Stomach smooth muscle (tissue), 2 donors: ENCODE results near the gene FAM170B.
A peak's percentile ranks its signal among the peaks of the same experiment; 100 is the strongest.

ENCODE experiments used
- H3K27ac ChIP-seq: one replicate; pipeline ENCODE4 v1.7.0; 2013; ENCODE audit warnings: mild to moderate bottlenecking, low read length, inconsistent platforms
- H3K27me3 ChIP-seq, 2 donors: one replicate each; pipeline ENCODE4 v1.7.0; 2013; ENCODE audit warnings: low read length in 2 of 2; ENCODE audit not compliant: insufficient read depth in 2 of 2, control insufficient read depth in 1 of 2
- H3K36me3 ChIP-seq, 2 donors: one replicate each; pipeline ENCODE4 v1.7.0; 2013; ENCODE audit warnings: low read length in 2 of 2; ENCODE audit not compliant: control insufficient read depth in 2 of 2, insufficient read depth in 2 of 2
- H3K4me1 ChIP-seq: one replicate; pipeline ENCODE4 v1.7.0; 2013; ENCODE audit warnings: low read length; ENCODE audit not compliant: control insufficient read depth, insufficient read depth
- H3K4me3 ChIP-seq, 2 donors: one replicate each; pipeline ENCODE4 v1.7.0; 2013; ENCODE audit warnings: low read length in 2 of 2
- H3K9ac ChIP-seq, 2 donors: one replicate each; pipeline ENCODE4 v1.7.0; 2013; ENCODE audit warnings: low read length in 2 of 2, mild to moderate bottlenecking in 1 of 2
- H3K9me3 ChIP-seq, 2 donors: one replicate each; pipeline ENCODE4 v1.7.0; 2013; ENCODE audit warnings: low read length in 2 of 2; ENCODE audit not compliant: control insufficient read depth in 2 of 2
- donor health status: healthy.
- donor health status: Pancreatic carcinoma.

Gene FAM170B

GRCh38 chr10:49099046-49099445 is 34.8 kb downstream of the FAM170B start:
- H3K4me3 ChIP-seq = no peak overlapping the region
- no peaks in the 10 kb centered on the region for H3K27me3 ChIP-seq
- H3K4me1 ChIP-seq = peaks cover 6% of the 10 kb centered on the region
- no peak overlapping the region for H3K27ac ChIP-seq
- peaks cover 2 to 5% of the 10 kb centered on the region in 2 donors for H3K36me3 ChIP-seq
- no peaks in the 10 kb centered on the region for H3K9me3 ChIP-seq
- no peak overlapping the region for H3K9ac ChIP-seq

GRCh38 chr10:49096890-49097445 is 36.9 kb downstream of the FAM170B start:
- Histone ChIP-seq H3K9me3 (no peaks in the 10 kb centered on the region), H3K4me3 (no peak overlapping the region), H3K9ac (no peak overlapping the region), H3K36me3 (peaks cover 0 to 7% of the 10 kb centered on the region in 2 donors), H3K27ac (no peak overlapping the region), H3K4me1 (peaks cover 8% of the 10 kb centered on the region), H3K27me3 (no peaks in the 10 kb centered on the region)

GRCh38 chr10:49094646-49095045 is 39.2 kb downstream of the FAM170B start:
- Histone ChIP-seq H3K4me3 (no peak overlapping the region), H3K9me3 (no peaks in the 10 kb centered on the region), H3K9ac (no peak overlapping the region), H3K36me3 (peaks cover 0 to 7% of the 10 kb centered on the region in 2 donors), H3K27me3 (no peaks in the 10 kb centered on the region), H3K27ac (no peak overlapping the region), H3K4me1 (peaks cover 21% of the 10 kb centered on the region)

- no peaks in the 10 kb centered on the region for H3K27me3 ChIP-seq
- H3K9me3 ChIP-seq = no peaks in the 10 kb centered on the region
- no peak overlapping the region for H3K9ac ChIP-seq
- H3K27ac ChIP-seq = no peak overlapping the region
- peaks cover 0 to 6% of the 10 kb centered on the region in 2 donors for H3K36me3 ChIP-seq
- peaks cover 27% of the 10 kb centered on the region for H3K4me1 ChIP-seq
- no peak overlapping the region for H3K4me3 ChIP-seq
Measured at GRCh38 chr10:49093922-49094321, 39.9 kb downstream of the FAM170B start.

- Histone ChIP-seq H3K27ac (no peak overlapping the region), H3K4me3 (no peak overlapping the region), H3K27me3 (no peaks in the 10 kb centered on the region), H3K36me3 (peaks cover 0 to 2% of the 10 kb centered on the region in 2 donors), H3K9me3 (no peaks in the 10 kb centered on the region), H3K9ac (no peak overlapping the region), H3K4me1 (peaks cover 23% of the 10 kb centered on the region)
Measured at GRCh38 chr10:49092477-49092876, 41.3 kb downstream of the FAM170B start.

GRCh38 chr10:49091450-49092210 is 42.2 kb downstream of the FAM170B start:
- no peak overlapping the region for H3K27ac ChIP-seq

GRCh38 chr10:49090696-49091380 is 43.0 kb downstream of the FAM170B start:
- peaks cover 0 to 2% of the 10 kb centered on the region in 2 donors for H3K36me3 ChIP-seq
- H3K9ac ChIP-seq = no peak overlapping the region
- H3K27ac ChIP-seq = peak overlapping the region; percentile 64
- no peaks in the 10 kb centered on the region for H3K27me3 ChIP-seq
- H3K4me1 ChIP-seq = peaks cover 21% of the 10 kb centered on the region
- no peak overlapping the region for H3K4me3 ChIP-seq
- no peaks in the 10 kb centered on the region for H3K9me3 ChIP-seq

More at GRCh38 chr10:49091450-49092210, 42.2 kb downstream of the FAM170B start:
- Histone ChIP-seq H3K4me1 (peaks cover 21% of the 10 kb centered on the region), H3K9ac (no peak overlapping the region), H3K36me3 (peaks cover 0 to 2% of the 10 kb centered on the region in 2 donors), H3K9me3 (no peaks in the 10 kb centered on the region), H3K27me3 (no peaks in the 10 kb centered on the region), H3K4me3 (no peak overlapping the region)

GRCh38 chr10:49090189-49090575 is 43.6 kb downstream of the FAM170B start:
- Histone ChIP-seq H3K4me3 (peak overlapping the region; percentile 16 to 35), H3K9me3 (no peaks in the 10 kb centered on the region), H3K9ac (no peak overlapping the region), H3K27ac (peak overlapping the region; percentile 64), H3K4me1 (peaks cover 21% of the 10 kb centered on the region), H3K36me3 (peaks cover 0 to 2% of the 10 kb centered on the region in 2 donors), H3K27me3 (no peaks in the 10 kb centered on the region)

GRCh38 chr10:49089557-49090188 is 44.1 kb downstream of the FAM170B start:
- Histone ChIP-seq H3K27ac (peak overlapping the region; percentile 64), H3K9me3 (no peaks in the 10 kb centered on the region), H3K4me3 (peak overlapping the region in 1 of 2 donors; percentile 16), H3K36me3 (peaks cover 0 to 5% of the 10 kb centered on the region in 2 donors), H3K4me1 (peaks cover 21% of the 10 kb centered on the region), H3K9ac (no peak overlapping the region), H3K27me3 (no peaks in the 10 kb centered on the region)

GRCh38 chr10:49089152-49089551 is 44.7 kb downstream of the FAM170B start:
- H3K4me3 ChIP-seq = no peak overlapping the region
- H3K27ac ChIP-seq = peak overlapping the region; percentile 64

More at GRCh38 chr10:49089152-49089551, 44.7 kb downstream of the FAM170B start:
- Histone ChIP-seq H3K9ac (no peak overlapping the region), H3K36me3 (peaks cover 0 to 5% of the 10 kb centered on the region in 2 donors), H3K9me3 (no peaks in the 10 kb centered on the region), H3K4me1 (peaks cover 21% of the 10 kb centered on the region), H3K27me3 (no peaks in the 10 kb centered on the region)
